ENCODE data around the gene TAOK2. TPM values are rescaled to one million over a fixed set of nuclear protein-coding genes. Genes with fewer than 3 reads are reported as not detected.

TAOK2 gene
- total RNA-seq, 1 experiment from 2014 or later = 56.7 TPM

GRCh38 chr16:29986231-29986630 lies 12.6 kb downstream of the TAOK2 start:
- H2AFZ ChIP-seq (ENCODE audit: low read depth, low read length, poor library complexity, severe bottlenecking) = no peak overlapping the region
- H3K79me2 ChIP-seq (ENCODE audit: insufficient read depth, low read length) = 0 out of 2 replicates have a peak, but pooled peaks cover 6% of the 10 kb centered on the region
- no peak overlapping the region for H3K4me3 ChIP-seq (replicated peaks in 1 of 2; ENCODE audit: low read depth in 1 of 2, low read length in 2 of 2)
- H3K4me1 ChIP-seq (ENCODE audit: control insufficient read depth in 1 of 2, insufficient read depth in 2 of 2, low read length in 2 of 2) = no peaks in the 10 kb centered on the region
- no peak for ATAC-seq
- POLR2A ChIA-PET = interaction anchor here (2.0 kb wide), 1 partner anchor 13 kb away, joined by 9 read pairs; the partner anchor contains the start of gene TAOK2
- no peak for TF ChIP-seq EZH2 (IDR thresholded peaks at IDR 0.05)
- no peak for TF ChIP-seq REST (IDR thresholded peaks at IDR 0.05; ENCODE audit: low read depth)
- TF ChIP-seq EZH2phosphoT487 (IDR thresholded peaks at IDR 0.05; ENCODE audit: borderline replicate concordance) = no peak
- no peak for TF ChIP-seq ATF3 (IDR thresholded peaks at IDR 0.05)
- TF ChIP-seq, protein P1, sequence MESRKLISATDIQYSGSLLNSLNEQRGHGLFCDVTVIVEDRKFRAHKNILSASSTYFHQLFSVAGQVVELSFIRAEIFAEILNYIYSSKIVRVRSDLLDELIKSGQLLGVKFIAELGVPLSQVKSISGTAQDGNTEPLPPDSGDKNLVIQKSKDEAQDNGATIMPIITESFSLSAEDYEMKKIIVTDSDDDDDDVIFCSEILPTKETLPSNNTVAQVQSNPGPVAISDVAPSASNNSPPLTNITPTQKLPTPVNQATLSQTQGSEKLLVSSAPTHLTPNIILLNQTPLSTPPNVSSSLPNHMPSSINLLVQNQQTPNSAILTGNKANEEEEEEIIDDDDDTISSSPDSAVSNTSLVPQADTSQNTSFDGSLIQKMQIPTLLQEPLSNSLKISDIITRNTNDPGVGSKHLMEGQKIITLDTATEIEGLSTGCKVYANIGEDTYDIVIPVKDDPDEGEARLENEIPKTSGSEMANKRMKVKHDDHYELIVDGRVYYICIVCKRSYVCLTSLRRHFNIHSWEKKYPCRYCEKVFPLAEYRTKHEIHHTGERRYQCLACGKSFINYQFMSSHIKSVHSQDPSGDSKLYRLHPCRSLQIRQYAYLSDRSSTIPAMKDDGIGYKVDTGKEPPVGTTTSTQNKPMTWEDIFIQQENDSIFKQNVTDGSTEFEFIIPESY (IDR thresholded peaks at IDR 0.05; ENCODE audit: extremely low read depth, insufficient replicate concordance, low read length) = no peak
- H3K4me2 ChIP-seq (ENCODE audit: low read length) = no peak overlapping the region
- H3K9me3 ChIP-seq (ENCODE audit: control insufficient read depth in 1 of 2, insufficient read depth in 1 of 2, low read depth in 1 of 2, low read length in 2 of 2) = no peaks in the 10 kb centered on the region
- DNase-seq (ENCODE audit: low read depth, low spot score) = no peak
- CTCF ChIA-PET = no interaction called here
- H3K36me3 ChIP-seq (ENCODE audit: control insufficient read depth in 1 of 2, insufficient read depth in 2 of 2, low read length in 2 of 2) = peaks cover 55 to 63% of the 10 kb centered on the region in 2 experiments
- no TSS peak for BruUV-seq (replicated peaks)
- intact Hi-C loops (cut with micrococcal nuclease) = no loop called here
- RAD21 ChIA-PET (ENCODE audit: low non-redundant PET in 1 of 2, low total read pairs in 2 of 2, uncharacterized antibody in 2 of 2, unreplicated experiment in 2 of 2) = no interaction called here
- H4K20me1 ChIP-seq (ENCODE audit: insufficient read depth) = no peaks in the 10 kb centered on the region
- H3K9me2 ChIP-seq (ENCODE audit: insufficient read depth) = no peaks in the 10 kb centered on the region
- H3K27me3 ChIP-seq (ENCODE audit: insufficient read depth, low read length) = no peaks in the 10 kb centered on the region
- H3K9ac ChIP-seq (ENCODE audit: low read length) = no peak overlapping the region
- no peak overlapping the region for H3K27ac ChIP-seq (ENCODE audit: low read depth, low read length)
